WTC11 (cell line): ENCODE data around the gene RNASEH1. TPM values are rescaled to one million over a fixed set of nuclear protein-coding genes. Genes with fewer than 3 reads are reported as not detected.
A peak's percentile ranks its signal among the peaks of the same experiment; 100 is the strongest.

Experiments
- ATAC-seq: fragments of 200-7000 bp; cut with Tn5 transposase; 2 replicates; pipeline ENCODE4 v1.10.0; 2021; ENCODE audit warnings: mild to moderate bottlenecking, moderate library complexity
- CTCF ChIA-PET: fragments of 300-600 bp; sonication (Branson Sonifier 250); formaldehyde crosslinking; loops from one replicate; lab custom pipeline; 2021; ENCODE audit warnings: antibody characterized with exemption; lab: Charles Lee
- POLR2A ChIA-PET: fragments of 350-600 bp; sonication (Branson Sonifier 250); formaldehyde crosslinking; loops from one replicate; lab custom pipeline; 2021; ENCODE audit warnings: antibody characterized with exemption; lab: Charles Lee
- DNase-seq: peaks from one replicate; pipeline ENCODE4 v3.0.0; 2021; ENCODE audit warnings: low spot score
- H3K27ac Mint-ChIP-seq: 2 replicates; pipeline ENCODE4 v1.8.0; 2021; ENCODE audit warnings: mixed read lengths
- H3K27me3 Mint-ChIP-seq: 2 replicates; pipeline ENCODE4 v1.8.0; 2021; ENCODE audit warnings: low read depth, mild to moderate bottlenecking, moderate library complexity, mixed read lengths
- H3K36me3 Mint-ChIP-seq: 2 replicates; pipeline ENCODE4 v1.8.0; 2021; ENCODE audit warnings: mixed read lengths
- H3K4me1 Mint-ChIP-seq: 2 replicates; pipeline ENCODE4 v1.8.0; 2022; ENCODE audit warnings: mixed read lengths
- H3K4me3 Mint-ChIP-seq: 2 replicates; pipeline ENCODE4 v1.8.0; 2021; ENCODE audit warnings: mild to moderate bottlenecking, moderate library complexity, mixed read lengths
- H3K9me3 Mint-ChIP-seq: 2 replicates; pipeline ENCODE4 v1.8.0; 2021; ENCODE audit warnings: mixed read lengths
- GABPB1 ChIP-seq: sonication (generic); formaldehyde crosslinking; IDR thresholded peaks from 2 replicates; pipeline ENCODE4 v1.8.1; 2023; ENCODE audit warnings: mild to moderate bottlenecking, missing genetic modification reagents
- MLX ChIP-seq: sonication (generic); formaldehyde crosslinking; IDR thresholded peaks from 2 replicates; pipeline ENCODE4 v1.8.1; 2023; ENCODE audit warnings: mild to moderate bottlenecking, missing genetic modification reagents, moderate library complexity
- NFE2L1 ChIP-seq: sonication (generic); formaldehyde crosslinking; IDR thresholded peaks from 2 replicates; pipeline ENCODE4 v1.8.1; 2023; ENCODE audit warnings: missing genetic modification reagents
- SMAD4 ChIP-seq: sonication (generic); formaldehyde crosslinking; IDR thresholded peaks from 2 replicates; pipeline ENCODE4 v1.8.0; 2022; ENCODE audit warnings: mild to moderate bottlenecking, missing genetic modification reagents
- USF2 ChIP-seq: sonication (generic); formaldehyde crosslinking; IDR thresholded peaks from 2 replicates; pipeline ENCODE4 v1.8.1; 2023; ENCODE audit warnings: mild to moderate bottlenecking, missing genetic modification reagents, moderate library complexity
- ZBTB43 ChIP-seq: sonication (generic); formaldehyde crosslinking; IDR thresholded peaks from 2 replicates; pipeline ENCODE4 v1.8.1; 2023; ENCODE audit warnings: mild to moderate bottlenecking, missing genetic modification reagents
- ZNF263 ChIP-seq: sonication (generic); formaldehyde crosslinking; IDR thresholded peaks from 2 replicates; pipeline ENCODE4 v1.8.1; 2022; ENCODE audit warnings: low read depth, mild to moderate bottlenecking, moderate library complexity, missing genetic modification reagents
- ZNF671 ChIP-seq: fragments of 250-450 bp; sonication (Bioruptor Pico); IDR thresholded peaks from 2 replicates; pipeline ENCODE4 v1.8.0; 2021; ENCODE audit warnings: mild to moderate bottlenecking
- total RNA-seq: library from RNA; stranded (reverse); gene quantifications from 3 replicates; pipeline ENCODE4 v1.2.3, GENCODE V29; 2021
- TF ChIP-seq, protein P1 (sequence below): sonication (generic); formaldehyde crosslinking; IDR thresholded peaks from 2 replicates; pipeline ENCODE4 v1.8.1; 2022; ENCODE audit warnings: missing genetic modification reagents, borderline replicate concordance
- TF ChIP-seq, protein P2 (sequence below): fragments of 250-450 bp; sonication (Bioruptor Pico); IDR thresholded peaks from 2 replicates; pipeline ENCODE4 v1.9.0; 2021; ENCODE audit warnings: mild to moderate bottlenecking

RNASEH1 gene
- total RNA-seq, 1 experiment from 2014 or later = 44.4 TPM

GRCh38 chr2:3586220-3586619, 28.1 kb upstream of the RNASEH1 start:
- ATAC-seq (no peak), DNase-seq (no peak)
- Mint-ChIP-seq H3K9me3 (peaks cover 3% of the 10 kb centered on the region), H3K27ac (peak overlapping the region; percentile 70; the same call in 1 of the 2 replicates), H3K4me1 (no peaks in the 10 kb centered on the region), H3K4me3 (no peak overlapping the region), H3K27me3 (no peaks in the 10 kb centered on the region), H3K36me3 (peaks cover 39% of the 10 kb centered on the region)
- TF ChIP-seq USF2 (CRISPR knock-in tag) = no peak
- no peak for TF ChIP-seq ZNF263 (CRISPR knock-in tag)
- TF ChIP-seq GABPB1 (CRISPR knock-in tag) = no peak
- no peak for TF ChIP-seq SMAD4 (CRISPR knock-in tag)
- ChIA-PET CTCF (no interaction called here), POLR2A (no interaction called here)

DNA sequence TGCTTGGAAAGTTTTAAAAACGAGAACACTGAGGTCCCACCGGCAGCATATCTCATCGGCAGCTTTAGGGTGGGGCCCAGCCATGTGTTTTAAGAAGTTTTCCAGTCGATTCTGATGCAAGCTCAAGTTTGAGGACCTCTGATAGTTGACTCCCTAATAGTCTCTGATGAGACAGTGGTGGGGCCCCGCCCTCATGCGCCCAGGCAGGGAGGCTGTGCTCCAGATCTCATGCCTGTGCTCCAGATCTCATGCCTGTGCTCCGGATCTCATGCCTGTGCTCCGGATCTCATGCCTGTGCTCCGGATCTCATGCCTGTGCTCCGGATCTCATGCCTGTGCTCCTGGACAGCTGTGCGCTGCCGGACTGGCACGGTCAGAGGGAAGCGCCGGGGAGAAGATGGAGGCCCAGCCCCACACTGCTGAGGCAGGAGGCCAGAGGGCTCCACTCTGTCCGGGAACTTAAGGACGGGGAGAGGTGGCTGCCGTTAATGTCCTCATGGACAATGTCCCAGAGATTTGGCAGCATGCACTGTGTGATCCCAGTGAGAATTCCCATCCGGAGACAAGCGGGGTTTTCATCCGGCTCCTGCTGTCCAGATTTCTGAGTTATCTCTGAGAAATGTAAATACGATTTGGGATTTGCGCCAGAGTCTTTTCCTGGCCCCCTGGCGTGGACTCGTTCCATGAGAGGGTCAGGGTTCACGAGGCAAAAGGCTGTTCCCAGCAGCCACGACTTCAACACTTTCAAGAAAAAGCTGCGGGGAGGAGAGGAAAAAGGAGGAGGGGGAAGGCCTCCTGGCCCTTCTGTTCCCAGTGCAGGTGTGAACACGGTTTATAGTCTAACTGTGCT, 27.4 kb upstream of the RNASEH1 start:
- ChIA-PET CTCF (no interaction called here), POLR2A (no interaction called here)
- TF ChIP-seq NFE2L1 = no peak
- 0 out of 2 replicates have a peak, but pooled peaks have one; percentile 31 for TF ChIP-seq ZNF263 (CRISPR knock-in tag)
- TF ChIP-seq MLX (CRISPR knock-in tag) = no peak
- TF ChIP-seq ZNF671 = no peak
- TF ChIP-seq, protein P1, sequence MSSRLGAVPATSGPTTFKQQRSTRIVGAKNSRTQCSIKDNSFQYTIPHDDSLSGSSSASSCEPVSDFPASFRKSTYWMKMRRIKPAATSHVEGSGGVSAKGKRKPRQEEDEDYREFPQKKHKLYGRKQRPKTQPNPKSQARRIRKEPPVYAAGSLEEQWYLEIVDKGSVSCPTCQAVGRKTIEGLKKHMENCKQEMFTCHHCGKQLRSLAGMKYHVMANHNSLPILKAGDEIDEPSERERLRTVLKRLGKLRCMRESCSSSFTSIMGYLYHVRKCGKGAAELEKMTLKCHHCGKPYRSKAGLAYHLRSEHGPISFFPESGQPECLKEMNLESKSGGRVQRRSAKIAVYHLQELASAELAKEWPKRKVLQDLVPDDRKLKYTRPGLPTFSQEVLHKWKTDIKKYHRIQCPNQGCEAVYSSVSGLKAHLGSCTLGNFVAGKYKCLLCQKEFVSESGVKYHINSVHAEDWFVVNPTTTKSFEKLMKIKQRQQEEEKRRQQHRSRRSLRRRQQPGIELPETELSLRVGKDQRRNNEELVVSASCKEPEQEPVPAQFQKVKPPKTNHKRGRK = no peak
- TF ChIP-seq ZBTB43 = no peak
- ATAC-seq = no peak
- Mint-ChIP-seq H3K36me3 (peaks cover 46% of the 10 kb centered on the region), H3K4me1 (no peaks in the 10 kb centered on the region), H3K9me3 (peaks cover 3% of the 10 kb centered on the region), H3K27ac (no peak overlapping the region), H3K4me3 (no peak overlapping the region), H3K27me3 (no peaks in the 10 kb centered on the region)
- DNase-seq = no peak

DNA sequence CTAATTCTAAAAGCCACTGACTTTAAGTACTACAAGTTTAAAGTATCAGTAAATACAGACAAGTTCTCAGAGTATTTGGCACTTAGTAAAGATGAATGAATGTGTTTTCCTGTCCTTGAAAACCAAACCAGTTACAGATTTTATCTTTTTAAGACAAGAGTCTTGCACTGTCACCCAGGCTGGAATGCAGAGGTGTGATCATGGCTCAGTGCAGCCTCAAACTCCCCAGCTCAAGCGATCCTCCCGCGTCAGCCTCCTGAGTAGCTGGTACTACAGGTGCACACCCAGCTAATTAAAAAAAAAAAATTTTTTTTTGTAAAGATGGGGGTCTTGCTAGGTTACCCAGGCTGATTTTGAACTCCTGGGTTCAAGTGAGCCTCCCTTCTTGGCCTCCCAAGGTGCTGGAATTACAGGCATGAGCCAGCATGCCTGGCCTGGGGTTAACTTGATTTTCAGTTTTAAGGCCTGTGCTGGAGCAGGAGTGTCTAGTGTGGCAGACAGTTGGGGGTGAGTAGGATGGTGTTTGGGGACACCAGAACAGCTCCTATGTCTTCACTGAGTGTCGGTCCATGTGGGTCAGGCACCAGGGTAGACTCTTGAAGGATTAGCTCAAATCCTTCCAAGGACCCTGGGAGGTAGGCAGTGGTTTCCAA, 26.6 kb upstream of the RNASEH1 start:
- peaks cover 2% of the 10 kb centered on the region for H3K9me3 Mint-ChIP-seq
- CTCF ChIA-PET = interaction anchor here (0.9 to 1.2 kb wide), 2 partner anchors 10 to 67 kb away, joined by 3 to 4 read pairs; partner anchors contain the start of gene COLEC11
- DNase-seq = no peak
- no peak overlapping the region for H3K4me3 Mint-ChIP-seq
- peaks cover 53% of the 10 kb centered on the region for H3K36me3 Mint-ChIP-seq
- no peaks in the 10 kb centered on the region for H3K4me1 Mint-ChIP-seq
- POLR2A ChIA-PET = no interaction called here
- TF ChIP-seq, protein P2, sequence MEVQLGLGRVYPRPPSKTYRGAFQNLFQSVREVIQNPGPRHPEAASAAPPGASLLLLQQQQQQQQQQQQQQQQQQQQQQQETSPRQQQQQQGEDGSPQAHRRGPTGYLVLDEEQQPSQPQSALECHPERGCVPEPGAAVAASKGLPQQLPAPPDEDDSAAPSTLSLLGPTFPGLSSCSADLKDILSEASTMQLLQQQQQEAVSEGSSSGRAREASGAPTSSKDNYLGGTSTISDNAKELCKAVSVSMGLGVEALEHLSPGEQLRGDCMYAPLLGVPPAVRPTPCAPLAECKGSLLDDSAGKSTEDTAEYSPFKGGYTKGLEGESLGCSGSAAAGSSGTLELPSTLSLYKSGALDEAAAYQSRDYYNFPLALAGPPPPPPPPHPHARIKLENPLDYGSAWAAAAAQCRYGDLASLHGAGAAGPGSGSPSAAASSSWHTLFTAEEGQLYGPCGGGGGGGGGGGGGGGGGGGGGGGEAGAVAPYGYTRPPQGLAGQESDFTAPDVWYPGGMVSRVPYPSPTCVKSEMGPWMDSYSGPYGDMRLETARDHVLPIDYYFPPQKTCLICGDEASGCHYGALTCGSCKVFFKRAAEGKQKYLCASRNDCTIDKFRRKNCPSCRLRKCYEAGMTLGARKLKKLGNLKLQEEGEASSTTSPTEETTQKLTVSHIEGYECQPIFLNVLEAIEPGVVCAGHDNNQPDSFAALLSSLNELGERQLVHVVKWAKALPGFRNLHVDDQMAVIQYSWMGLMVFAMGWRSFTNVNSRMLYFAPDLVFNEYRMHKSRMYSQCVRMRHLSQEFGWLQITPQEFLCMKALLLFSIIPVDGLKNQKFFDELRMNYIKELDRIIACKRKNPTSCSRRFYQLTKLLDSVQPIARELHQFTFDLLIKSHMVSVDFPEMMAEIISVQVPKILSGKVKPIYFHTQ = no peak
- no peak overlapping the region; the same call in 1 of the 2 replicates for H3K27ac Mint-ChIP-seq
- no peaks in the 10 kb centered on the region for H3K27me3 Mint-ChIP-seq
- no peak for ATAC-seq
